Measurements from ENCODE around the gene CST8.

- no peak for TF ChIP-seq CTCF (conservative IDR thresholded peaks at IDR 0.05; ENCODE audit: low read length)
- no peak for TF ChIP-seq EZH2phosphoT487 (IDR thresholded peaks at IDR 0.05; ENCODE audit: borderline replicate concordance)
Observed at GRCh38 chr20:23508449-23509229, 17.7 kb downstream of the CST8 start.

Data from Loucy (cell line).